A549 (cell line): Measurements from ENCODE around the gene SYT5.
"Not testable (repeated sequence)": the region's sequence is repeated elsewhere in the genome, so short reads cannot be mapped to it uniquely, and the experiment has no call there.

Source experiments
- CBX2 ChIP-seq: fragments of 200-600 bp; sonication (generic); IDR thresholded peaks from 2 replicates; pipeline ENCODE4 v1.6.1; 2016; ENCODE audit warnings: low read depth, mild to moderate bottlenecking, borderline replicate concordance
- CBX8 ChIP-seq: fragments of 200-600 bp; sonication (generic); IDR thresholded peaks from 2 replicates; pipeline ENCODE4 v1.6.1; 2016
- CEBPB ChIP-seq, 2 experiments: fragments of >200 bp in 1 of 2; sonication (Bioruptor Twin) in 1 of 2; formaldehyde crosslinking in 1 of 2; IDR thresholded peaks; 2 replicates each; pipeline ENCODE4 v1.6.1; 2012 to 2016
- PHF8 ChIP-seq: fragments of 200-600 bp; sonication (generic); IDR thresholded peaks from 2 replicates; pipeline ENCODE4 v1.6.1; 2016; ENCODE audit warnings: low read depth, mild to moderate bottlenecking, antibody characterized with exemption, moderate library complexity, borderline replicate concordance
- RAD21 ChIP-seq, 2 experiments: fragments of >200 bp in 1 of 2; sonication (Bioruptor Twin) in 1 of 2; formaldehyde crosslinking in 1 of 2; IDR thresholded peaks in 1 of 2; conservative IDR thresholded peaks in 1 of 2; 2 replicates in 1 of 2; 3 replicates in 1 of 2; pipeline ENCODE4 v1.6.1; 2012 to 2018; ENCODE audit warnings: inconsistent platforms in 1 of 2
- SMC3 ChIP-seq: fragments of >200 bp; sonication (Bioruptor Twin); formaldehyde crosslinking; IDR thresholded peaks from 3 replicates; pipeline ENCODE4 v1.6.1; 2018; ENCODE audit warnings: inconsistent platforms
- TF ChIP-seq, protein P1 (sequence below): fragments of >200 bp; sonication (Bioruptor Twin); formaldehyde crosslinking; IDR thresholded peaks from 3 replicates; pipeline ENCODE4 v1.5.1; 2016
- TF ChIP-seq, protein P2 (sequence below): fragments of 450-650 bp; IDR thresholded peaks from 2 replicates; pipeline ENCODE4 v1.6.1; 2014; ENCODE audit warnings: antibody characterized with exemption
- TF ChIP-seq, protein P3 (sequence below): fragments of 250-450 bp; sonication (Bioruptor Pico); IDR thresholded peaks from 2 replicates; pipeline ENCODE4 v1.5.0; 2021; ENCODE audit warnings: mild to moderate bottlenecking, moderate library complexity, borderline replicate concordance
- TF ChIP-seq, protein P4 (sequence below): IDR thresholded peaks from 2 replicates; pipeline ENCODE4 v1.6.1; 2012

DNA sequence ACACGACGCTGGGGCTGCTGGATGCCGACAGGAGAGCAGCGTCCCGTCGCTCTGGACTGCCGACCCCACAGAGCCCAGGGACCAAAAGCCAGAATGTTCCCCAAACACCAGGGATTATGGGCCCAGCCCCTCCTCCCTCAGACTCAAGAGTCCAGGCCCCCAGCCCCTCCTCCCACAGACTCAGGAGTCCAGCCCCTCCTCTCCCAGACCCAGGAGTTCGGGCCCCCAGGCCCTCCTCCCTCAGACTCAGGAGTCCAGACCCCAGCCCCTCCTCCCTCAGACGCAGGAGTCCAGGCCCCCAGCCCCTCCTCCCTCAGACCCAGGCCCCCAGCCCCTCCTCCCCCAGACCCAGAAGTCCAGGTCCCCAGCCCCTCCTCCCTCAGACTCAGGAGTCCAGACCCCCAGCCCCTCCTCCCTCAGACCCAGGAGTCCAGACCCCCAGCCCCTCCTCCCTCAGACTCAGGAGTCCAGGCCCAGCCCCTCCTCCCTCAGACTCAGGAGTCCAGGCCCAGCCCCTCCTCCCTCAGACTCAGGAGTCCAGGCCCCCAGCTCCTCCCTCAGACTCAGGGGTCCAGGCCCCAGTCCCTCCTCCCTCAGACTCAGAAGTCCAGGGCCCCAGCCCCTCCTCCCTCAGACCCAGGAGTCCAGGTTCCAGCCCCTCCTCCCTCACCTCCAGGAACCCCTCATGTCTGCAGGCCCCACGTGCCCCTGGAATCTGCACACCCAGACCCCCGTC is 44.8 kb upstream of the SYT5 start:
- TF ChIP-seq, protein P1, sequence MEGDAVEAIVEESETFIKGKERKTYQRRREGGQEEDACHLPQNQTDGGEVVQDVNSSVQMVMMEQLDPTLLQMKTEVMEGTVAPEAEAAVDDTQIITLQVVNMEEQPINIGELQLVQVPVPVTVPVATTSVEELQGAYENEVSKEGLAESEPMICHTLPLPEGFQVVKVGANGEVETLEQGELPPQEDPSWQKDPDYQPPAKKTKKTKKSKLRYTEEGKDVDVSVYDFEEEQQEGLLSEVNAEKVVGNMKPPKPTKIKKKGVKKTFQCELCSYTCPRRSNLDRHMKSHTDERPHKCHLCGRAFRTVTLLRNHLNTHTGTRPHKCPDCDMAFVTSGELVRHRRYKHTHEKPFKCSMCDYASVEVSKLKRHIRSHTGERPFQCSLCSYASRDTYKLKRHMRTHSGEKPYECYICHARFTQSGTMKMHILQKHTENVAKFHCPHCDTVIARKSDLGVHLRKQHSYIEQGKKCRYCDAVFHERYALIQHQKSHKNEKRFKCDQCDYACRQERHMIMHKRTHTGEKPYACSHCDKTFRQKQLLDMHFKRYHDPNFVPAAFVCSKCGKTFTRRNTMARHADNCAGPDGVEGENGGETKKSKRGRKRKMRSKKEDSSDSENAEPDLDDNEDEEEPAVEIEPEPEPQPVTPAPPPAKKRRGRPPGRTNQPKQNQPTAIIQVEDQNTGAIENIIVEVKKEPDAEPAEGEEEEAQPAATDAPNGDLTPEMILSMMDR = not testable (repeated sequence)
- not testable (repeated sequence) for TF ChIP-seq RAD21 (conservative IDR thresholded peaks at IDR 0.05 in 1 of 2, IDR thresholded peaks at IDR 0.05 in 1 of 2); CBX8; CBX2; CEBPB (IDR thresholded peaks at IDR 0.05); SMC3; PHF8
- TF ChIP-seq, protein P2, sequence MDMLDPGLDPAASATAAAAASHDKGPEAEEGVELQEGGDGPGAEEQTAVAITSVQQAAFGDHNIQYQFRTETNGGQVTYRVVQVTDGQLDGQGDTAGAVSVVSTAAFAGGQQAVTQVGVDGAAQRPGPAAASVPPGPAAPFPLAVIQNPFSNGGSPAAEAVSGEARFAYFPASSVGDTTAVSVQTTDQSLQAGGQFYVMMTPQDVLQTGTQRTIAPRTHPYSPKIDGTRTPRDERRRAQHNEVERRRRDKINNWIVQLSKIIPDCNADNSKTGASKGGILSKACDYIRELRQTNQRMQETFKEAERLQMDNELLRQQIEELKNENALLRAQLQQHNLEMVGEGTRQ = not testable (repeated sequence)
- TF ChIP-seq, protein P3, sequence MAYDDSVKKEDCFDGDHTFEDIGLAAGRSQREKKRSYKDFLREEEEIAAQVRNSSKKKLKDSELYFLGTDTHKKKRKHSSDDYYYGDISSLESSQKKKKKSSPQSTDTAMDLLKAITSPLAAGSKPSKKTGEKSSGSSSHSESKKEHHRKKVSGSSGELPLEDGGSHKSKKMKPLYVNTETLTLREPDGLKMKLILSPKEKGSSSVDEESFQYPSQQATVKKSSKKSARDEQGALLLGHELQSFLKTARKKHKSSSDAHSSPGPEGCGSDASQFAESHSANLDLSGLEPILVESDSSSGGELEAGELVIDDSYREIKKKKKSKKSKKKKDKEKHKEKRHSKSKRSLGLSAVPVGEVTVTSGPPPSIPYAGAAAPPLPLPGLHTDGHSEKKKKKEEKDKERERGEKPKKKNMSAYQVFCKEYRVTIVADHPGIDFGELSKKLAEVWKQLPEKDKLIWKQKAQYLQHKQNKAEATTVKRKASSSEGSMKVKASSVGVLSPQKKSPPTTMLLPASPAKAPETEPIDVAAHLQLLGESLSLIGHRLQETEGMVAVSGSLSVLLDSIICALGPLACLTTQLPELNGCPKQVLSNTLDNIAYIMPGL (CRISPR knock-in tag) = not testable (repeated sequence)
- TF ChIP-seq, protein P4, sequence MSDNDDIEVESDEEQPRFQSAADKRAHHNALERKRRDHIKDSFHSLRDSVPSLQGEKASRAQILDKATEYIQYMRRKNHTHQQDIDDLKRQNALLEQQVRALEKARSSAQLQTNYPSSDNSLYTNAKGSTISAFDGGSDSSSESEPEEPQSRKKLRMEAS = not testable (repeated sequence)
